Activated CD8-positive, alpha-beta memory T cell treated with anti-CD3 and anti-CD28 coated beads for 24 hours (primary cell): ENCODE measurements around the gene VAPB.
"Not testable (repeated sequence)": the region's sequence is repeated elsewhere in the genome, so short reads cannot be mapped to it uniquely, and the experiment has no call there.

ENCODE experiments used
- DNase-seq: peaks from one replicate; pipeline ENCODE4 v3.0.0-alpha.2; 2020

VAPB gene

GRCh38 chr20:58407966-58408557 is 19.0 kb downstream of the VAPB start:
- no peak for DNase-seq

- no peak for DNase-seq
Observed at GRCh38 chr20:58408603-58409246, 19.7 kb downstream of the VAPB start.

GRCh38 chr20:58414216-58414615 is 25.2 kb downstream of the VAPB start:
- DNase-seq, result not testable (repeated sequence)

GRCh38 chr20:58414786-58415185 is 25.8 kb downstream of the VAPB start:
- not testable (repeated sequence) for DNase-seq

GRCh38 chr20:58416057-58416456 is 27.0 kb downstream of the VAPB start:
- no peak for DNase-seq

GRCh38 chr20:58416835-58417234 is 27.8 kb downstream of the VAPB start:
- DNase-seq, result no peak

- no peak for DNase-seq
Observed at GRCh38 chr20:58417438-58417837, 28.4 kb downstream of the VAPB start.

- no peak for DNase-seq
Observed at GRCh38 chr20:58418949-58419748, 30.1 kb downstream of the VAPB start.

- DNase-seq, result no peak
Observed at GRCh38 chr20:58420798-58421496, 31.9 kb downstream of the VAPB start.

- DNase-seq, result no peak
Observed at GRCh38 chr20:58421497-58421850, 32.4 kb downstream of the VAPB start.

- DNase-seq, result no peak
Observed at GRCh38 chr20:58424218-58424969, 35.4 kb downstream of the VAPB start.

- not testable (repeated sequence) for DNase-seq
Observed at GRCh38 chr20:58427571-58427970, 38.5 kb downstream of the VAPB start.

- DNase-seq, result no peak
Observed at GRCh38 chr20:58428364-58428763, 39.3 kb downstream of the VAPB start.

GRCh38 chr20:58429303-58429702 is 40.3 kb downstream of the VAPB start:
- no peak for DNase-seq

- no peak for DNase-seq
Observed at GRCh38 chr20:58431134-58431533, 42.1 kb downstream of the VAPB start.

GRCh38 chr20:58432186-58432954 is 43.3 kb downstream of the VAPB start:
- DNase-seq, result no peak

- DNase-seq, result no peak
Observed at GRCh38 chr20:58433029-58433647, 44.1 kb downstream of the VAPB start.

GRCh38 chr20:58433759-58434158 is 44.7 kb downstream of the VAPB start:
- no peak for DNase-seq

GRCh38 chr20:58434326-58434725 is 45.3 kb downstream of the VAPB start:
- DNase-seq, result no peak

GRCh38 chr20:58435237-58435636 is 46.2 kb downstream of the VAPB start:
- no peak for DNase-seq

GRCh38 chr20:58436868-58437645 is 48.0 kb downstream of the VAPB start:
- DNase-seq, result no peak
